ENCODE data around the gene ZNF624.

GRCh38 chr17:16573466-16573865 lies 80.2 kb downstream of the ZNF624 start:
- TF ChIP-seq CTCF (IDR thresholded peaks at IDR 0.05; ENCODE audit: insufficient read depth, low read length, poor library complexity, severe bottlenecking) (no peak), EZH2phosphoT487 (conservative IDR thresholded peaks at IDR 0.05; ENCODE audit: low read length) (no peak)
